ENCODE data around the gene SLC1A3.

Gene SLC1A3

GRCh38 chr5:36630201-36631145 lies 24.1 kb downstream of the SLC1A3 start:
- no peak for TF ChIP-seq CTCF (IDR thresholded peaks at IDR 0.05; ENCODE audit: insufficient read depth, low read depth, low read length, missing control alignments)
- DNase-seq (ENCODE audit: low read depth), result peak; percentile 89
- no peak overlapping the region for H3K4me3 ChIP-seq (ENCODE audit: low read length)

DNA sequence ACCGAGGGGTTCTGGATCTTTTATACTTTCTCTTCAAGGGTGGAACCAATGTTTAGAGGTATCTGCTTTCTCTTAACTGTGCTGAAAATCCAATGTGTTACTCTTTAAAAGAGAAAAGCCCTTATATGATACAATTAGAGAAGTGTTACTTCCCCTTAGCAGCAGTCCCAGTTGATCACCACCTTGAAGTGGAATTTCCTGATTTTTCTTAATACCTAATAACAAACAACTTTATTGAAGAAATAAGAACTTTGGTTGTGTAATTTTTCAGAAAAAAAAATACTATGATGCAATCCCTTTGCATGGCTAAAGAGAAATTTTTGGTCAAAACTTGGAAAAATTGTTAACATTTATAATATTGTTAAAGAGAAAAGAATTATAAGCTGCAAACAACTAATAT lies 24.7 kb downstream of the SLC1A3 start:
- TF ChIP-seq CTCF (IDR thresholded peaks at IDR 0.05; ENCODE audit: insufficient read depth, low read depth, low read length, missing control alignments), result no peak
- no peak for DNase-seq (ENCODE audit: low read depth)
- H3K4me3 ChIP-seq (ENCODE audit: low read length), result no peak overlapping the region

GRCh38 chr5:36631620-36632362 lies 25.4 kb downstream of the SLC1A3 start:
- no peak for DNase-seq (ENCODE audit: low read depth)
- H3K4me3 ChIP-seq (ENCODE audit: low read length), result no peak overlapping the region
- TF ChIP-seq CTCF (IDR thresholded peaks at IDR 0.05; ENCODE audit: insufficient read depth, low read depth, low read length, missing control alignments), result no peak

GRCh38 chr5:36632363-36632664 lies 25.9 kb downstream of the SLC1A3 start:
- H3K4me3 ChIP-seq (ENCODE audit: low read length), result no peak overlapping the region
- TF ChIP-seq CTCF (IDR thresholded peaks at IDR 0.05; ENCODE audit: insufficient read depth, low read depth, low read length, missing control alignments), result no peak
- no peak for DNase-seq (ENCODE audit: low read depth)

GRCh38 chr5:36635721-36636390 lies 29.4 kb downstream of the SLC1A3 start:
- H3K4me3 ChIP-seq (ENCODE audit: low read length), result no peak overlapping the region
- peak; percentile 56 for DNase-seq (ENCODE audit: low read depth)

DNA sequence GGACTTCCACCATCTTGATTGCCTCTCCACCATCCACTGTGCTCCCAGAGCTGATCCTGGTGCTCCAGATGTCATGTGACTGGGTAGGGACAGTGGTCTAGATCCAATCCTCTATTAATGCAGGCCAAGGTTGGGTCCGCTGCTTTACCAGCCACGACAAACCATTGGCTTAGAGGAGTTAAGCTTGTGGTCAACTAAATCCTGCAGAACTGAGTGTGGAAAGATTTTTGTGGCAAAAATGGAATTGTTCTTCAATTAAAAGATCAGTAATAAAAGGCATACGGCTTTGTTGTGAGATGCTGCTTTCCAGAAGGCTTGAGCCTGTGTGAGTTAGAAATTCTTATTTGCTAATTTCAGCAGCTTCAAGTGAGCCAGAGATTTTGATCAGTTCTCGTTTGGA lies 30.7 kb downstream of the SLC1A3 start:
- no peak for TF ChIP-seq CTCF (IDR thresholded peaks at IDR 0.05; ENCODE audit: insufficient read depth, low read depth, low read length, missing control alignments)
- H3K4me3 ChIP-seq (ENCODE audit: low read length), result no peak overlapping the region
- no peak for DNase-seq (ENCODE audit: low read depth)

More at GRCh38 chr5:36635721-36636390, 29.4 kb downstream of the SLC1A3 start:
- no peak for TF ChIP-seq CTCF (IDR thresholded peaks at IDR 0.05; ENCODE audit: insufficient read depth, low read depth, low read length, missing control alignments)

All from epithelial cell of esophagus (primary cell).